GM21786 (cell line): ENCODE results near the gene KREMEN2.

Experiments used
- ATAC-seq: cut with Tn5 transposase; IDR thresholded peaks from one replicate; pipeline ENCODE4 v1.9.1; 2021; ENCODE audit not compliant: unreplicated experiment

The KREMEN2 gene

DNA sequence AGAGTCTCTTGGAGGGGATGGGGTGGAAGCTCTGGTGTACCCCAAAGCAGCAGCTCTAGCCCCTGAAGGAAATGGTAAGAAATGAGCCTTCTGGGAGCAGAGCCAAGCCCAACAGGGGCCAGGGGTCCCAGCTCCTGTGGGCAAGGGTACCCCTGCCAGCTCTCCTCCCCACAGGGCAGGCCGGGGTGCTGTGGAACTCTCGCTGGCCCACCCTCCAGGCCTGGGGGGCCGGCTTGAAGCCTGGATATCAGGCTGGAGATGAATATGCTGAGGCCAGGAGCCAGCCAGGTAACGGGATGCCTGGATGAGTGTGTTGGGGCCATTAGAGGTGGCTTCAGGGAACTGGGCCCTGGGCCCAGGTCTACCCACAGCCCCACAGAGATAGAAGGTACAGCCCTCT is 36.5 kb downstream of the KREMEN2 start:
- ATAC-seq = no peak

- no peak for ATAC-seq
Observed at GRCh38 chr16:3001316-3001715, 37.2 kb downstream of the KREMEN2 start.

DNA sequence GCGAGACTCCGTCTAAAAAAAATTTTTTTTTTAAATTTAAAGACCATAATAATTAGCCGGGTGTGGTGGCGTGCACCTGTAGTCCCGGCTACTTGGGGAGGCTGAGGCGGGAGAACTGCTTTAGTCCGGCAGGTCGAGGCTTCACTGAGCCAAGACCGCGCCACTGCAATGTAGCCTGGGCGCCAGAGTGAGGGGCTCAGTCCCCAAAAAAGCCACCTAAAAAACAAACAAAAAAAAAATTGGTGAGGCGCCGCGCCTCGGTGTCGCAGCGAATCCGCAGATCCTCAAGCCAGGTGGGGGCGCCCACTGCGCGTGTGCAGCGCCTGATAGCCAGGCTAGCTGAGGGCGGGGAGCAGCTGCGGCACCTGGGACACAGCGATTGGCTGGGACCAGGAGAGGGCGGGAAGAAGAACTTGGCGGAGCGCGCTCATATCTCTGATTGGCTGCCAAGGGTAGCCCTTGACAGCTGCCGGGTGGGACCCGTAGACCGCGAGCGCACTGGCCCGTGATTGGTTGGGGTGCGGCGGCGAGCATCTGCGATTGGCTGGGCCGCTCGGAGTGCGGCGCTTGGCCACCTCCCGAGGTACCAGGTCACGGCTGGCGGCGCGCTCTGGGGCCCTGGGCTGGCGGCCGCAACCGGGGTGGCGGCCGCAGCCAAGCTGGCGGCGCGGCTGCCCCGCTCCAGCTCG is 39.7 kb downstream of the KREMEN2 start:
- ATAC-seq = peak; percentile 98

GRCh38 chr16:3004319-3004718 is 40.2 kb downstream of the KREMEN2 start:
- no peak for ATAC-seq

- no peak for ATAC-seq
Observed at GRCh38 chr16:3004781-3005284, 40.8 kb downstream of the KREMEN2 start.

- no peak for ATAC-seq
Observed at GRCh38 chr16:3007059-3007956, 43.2 kb downstream of the KREMEN2 start.

GRCh38 chr16:3007957-3008689 is 44.0 kb downstream of the KREMEN2 start:
- no peak for ATAC-seq

DNA sequence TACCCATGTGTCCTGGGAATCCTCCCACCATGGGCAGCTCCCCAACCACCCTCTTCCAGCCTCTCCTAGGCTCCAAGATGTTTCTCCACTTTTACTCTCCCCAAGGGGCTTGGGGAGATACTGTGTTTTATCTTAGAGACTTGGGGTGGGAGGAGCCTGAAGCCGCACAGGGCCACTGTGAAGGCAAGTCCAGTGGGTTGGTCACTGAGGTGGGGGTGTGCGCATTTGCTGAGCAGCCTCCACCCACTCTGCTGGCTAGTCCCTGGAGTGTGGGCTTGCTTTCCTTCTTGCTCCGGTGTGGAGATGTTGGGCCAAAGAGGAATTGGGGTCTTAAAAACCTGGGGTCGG is 44.6 kb downstream of the KREMEN2 start:
- no peak for ATAC-seq

DNA sequence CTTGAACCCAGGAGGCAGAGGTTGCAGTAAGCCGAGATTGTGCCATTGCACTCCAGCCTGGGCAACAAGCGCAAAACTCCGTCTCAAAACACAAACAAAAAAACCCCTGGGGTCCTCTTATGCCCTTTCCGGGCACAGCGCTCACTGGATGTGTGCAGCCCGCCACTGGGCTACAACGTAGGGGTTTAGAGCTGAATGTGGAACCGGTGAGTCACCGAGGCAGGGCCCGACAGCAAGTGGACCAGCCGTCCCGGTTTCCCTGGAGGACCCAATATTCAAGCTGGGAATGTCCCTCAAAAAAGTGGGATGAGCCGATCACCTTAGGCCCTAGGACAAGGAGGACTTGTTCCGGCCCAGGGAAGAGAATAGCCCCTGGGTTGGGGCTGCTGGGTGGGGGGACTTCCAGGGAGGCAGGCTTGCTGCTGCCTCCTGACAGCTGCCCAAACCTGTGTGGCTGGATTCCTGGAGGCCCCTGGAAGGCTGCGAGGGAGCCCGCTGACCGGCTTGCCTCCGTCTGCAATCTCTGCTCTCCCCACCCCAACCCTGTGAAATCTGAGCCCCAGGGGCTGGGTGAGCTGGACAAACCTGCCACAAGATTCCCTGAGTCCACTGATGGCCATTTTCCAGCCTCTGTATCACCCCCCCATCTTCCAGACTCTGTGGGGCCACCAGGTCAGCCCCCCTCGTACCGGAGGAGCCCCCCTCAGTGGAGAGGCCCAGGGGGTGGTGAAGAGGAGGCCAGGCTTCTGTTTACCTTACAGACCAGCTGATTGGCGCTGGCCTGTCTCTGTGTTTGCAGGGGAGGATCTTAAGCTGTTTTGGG is 45.7 kb downstream of the KREMEN2 start:
- ATAC-seq = no peak

DNA sequence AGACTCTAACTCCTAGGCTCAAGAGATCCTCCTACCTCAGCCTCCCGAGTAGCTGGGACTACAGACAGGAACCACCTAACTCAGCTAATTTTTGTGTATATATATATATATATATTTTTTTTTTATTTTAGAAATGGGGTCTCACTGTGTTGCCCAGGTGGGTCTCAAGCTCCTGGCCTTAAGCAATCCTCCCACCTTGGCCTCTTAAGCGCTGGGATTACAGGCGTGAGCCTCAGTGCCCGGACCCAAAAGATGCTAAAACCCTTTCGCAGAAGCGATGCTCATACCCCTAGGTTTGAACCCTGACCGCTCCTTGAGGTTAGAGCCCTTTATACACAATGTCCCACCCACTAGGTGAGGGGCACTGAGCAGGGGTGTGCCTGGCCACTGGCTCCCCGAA is 46.4 kb downstream of the KREMEN2 start:
- ATAC-seq = no peak

DNA sequence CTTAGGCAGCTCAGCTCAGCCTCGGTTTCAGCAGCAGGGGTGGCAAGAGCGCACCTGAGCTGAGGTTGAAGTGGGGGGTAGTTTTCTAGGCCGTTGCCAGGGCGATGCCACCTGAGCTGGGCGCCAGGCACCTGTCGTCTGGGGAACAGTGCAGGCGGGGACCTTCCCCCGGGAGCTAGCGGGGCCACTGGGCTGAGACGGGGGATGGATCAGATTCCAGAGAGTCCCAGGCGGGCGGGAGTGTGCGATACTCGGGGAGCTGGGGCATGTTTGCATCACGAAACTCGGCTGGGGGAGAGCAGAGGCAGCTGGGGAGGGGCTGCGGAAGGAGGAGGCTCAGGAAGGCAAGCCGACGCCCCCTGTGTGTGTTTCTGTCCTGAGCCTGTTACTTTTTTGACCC is 48.2 kb downstream of the KREMEN2 start:
- ATAC-seq = no peak

DNA sequence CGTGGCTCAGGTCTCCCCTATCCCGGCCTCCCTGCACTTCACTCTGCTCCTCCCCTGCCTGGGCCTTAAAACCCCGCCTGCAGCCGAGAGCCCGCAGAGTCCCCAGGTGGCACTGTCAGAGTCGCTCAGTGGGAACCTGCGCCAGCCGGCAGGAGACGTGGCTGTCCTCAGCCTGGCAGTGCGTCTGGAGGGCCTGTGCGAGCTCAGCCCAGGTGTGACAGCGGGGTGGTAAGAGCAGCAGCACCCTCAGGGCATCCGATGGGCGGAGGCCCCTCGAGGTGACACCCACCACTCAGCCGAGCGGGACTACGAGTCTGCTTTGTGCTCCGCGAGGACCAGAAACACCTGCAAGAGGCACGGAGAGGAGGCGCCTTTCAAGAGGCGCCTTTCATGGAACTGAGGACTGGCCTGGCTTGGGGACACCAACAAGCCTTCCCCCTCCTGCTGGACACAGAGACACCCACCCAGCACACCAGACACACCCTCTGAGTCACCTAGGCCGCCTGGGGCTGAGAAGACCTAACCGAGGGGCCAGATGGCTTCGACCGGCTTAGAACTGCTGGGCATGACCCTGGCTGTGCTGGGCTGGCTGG is 48.8 kb downstream of the KREMEN2 start, which contains the start of gene CLDN9:
Gene CLDN9, plus strand, starts transcription at position 96 of the 593 bp plus-strand sequence. Its CDS starts 440 bp downstream, at position 536.
- no peak for ATAC-seq

DNA sequence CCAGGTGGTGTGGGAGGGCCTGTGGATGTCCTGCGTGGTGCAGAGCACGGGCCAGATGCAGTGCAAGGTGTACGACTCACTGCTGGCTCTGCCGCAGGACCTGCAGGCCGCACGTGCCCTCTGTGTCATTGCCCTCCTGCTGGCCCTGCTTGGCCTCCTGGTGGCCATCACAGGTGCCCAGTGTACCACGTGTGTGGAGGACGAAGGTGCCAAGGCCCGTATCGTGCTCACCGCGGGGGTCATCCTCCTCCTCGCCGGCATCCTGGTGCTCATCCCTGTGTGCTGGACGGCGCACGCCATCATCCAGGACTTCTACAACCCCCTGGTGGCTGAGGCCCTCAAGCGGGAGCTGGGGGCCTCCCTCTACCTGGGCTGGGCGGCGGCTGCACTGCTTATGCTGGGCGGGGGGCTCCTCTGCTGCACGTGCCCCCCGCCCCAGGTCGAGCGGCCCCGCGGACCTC is 49.4 kb downstream of the KREMEN2 start:
- no peak for ATAC-seq

DNA sequence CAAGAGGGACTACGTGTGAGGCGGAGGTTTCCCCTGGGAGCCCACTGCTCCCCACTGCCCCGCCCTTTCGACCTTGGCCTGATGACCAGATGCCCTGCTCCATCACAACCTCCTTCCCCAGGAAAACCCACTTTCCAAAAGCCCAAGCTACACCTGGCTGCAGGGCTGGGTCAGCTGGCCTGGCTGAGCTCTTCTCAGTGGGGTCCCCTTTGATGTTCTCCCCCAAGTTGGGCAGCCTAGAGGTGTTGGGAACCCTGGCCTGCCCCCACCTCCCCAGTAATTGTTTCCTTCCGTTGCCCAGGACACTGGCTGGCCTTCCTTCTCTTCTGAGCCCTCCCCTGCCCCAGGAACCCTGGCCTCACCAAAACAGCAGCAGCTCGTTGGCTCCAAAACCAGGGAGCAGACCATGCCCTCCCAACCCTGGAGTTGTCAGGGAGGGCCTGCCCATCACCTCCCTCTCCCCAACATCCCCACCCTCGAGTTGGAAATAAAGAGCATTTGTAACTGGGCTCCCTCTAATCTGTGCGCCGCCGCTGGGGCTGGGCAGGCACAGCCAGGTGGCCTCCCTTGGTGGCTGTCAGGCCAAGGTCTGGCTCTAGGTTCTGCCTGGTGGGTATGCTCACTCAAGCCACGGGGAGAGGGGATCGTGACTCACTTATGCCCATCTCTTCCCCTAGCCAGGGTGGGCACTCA is 50.1 kb downstream of the KREMEN2 start:
- ATAC-seq = no peak

DNA sequence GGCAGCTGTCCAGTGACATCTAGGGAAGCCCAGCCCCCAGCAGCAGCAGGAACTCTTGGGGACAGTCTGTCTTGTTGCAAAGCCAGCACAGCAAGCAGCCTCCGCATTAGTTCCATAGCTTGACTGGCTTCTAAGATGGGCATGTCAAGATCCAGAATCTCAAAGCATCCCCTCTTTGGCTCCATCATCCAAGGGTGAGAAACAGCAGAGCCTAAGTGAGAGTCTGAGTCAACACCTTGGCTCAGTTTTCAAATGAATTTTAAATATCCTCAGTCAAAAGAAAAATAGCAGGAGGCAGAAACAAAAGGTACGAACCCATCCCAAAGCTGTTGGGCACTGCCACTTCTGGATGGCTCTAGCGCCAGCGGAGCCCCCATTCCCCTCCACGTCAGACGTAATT is 50.9 kb downstream of the KREMEN2 start:
- no peak for ATAC-seq

DNA sequence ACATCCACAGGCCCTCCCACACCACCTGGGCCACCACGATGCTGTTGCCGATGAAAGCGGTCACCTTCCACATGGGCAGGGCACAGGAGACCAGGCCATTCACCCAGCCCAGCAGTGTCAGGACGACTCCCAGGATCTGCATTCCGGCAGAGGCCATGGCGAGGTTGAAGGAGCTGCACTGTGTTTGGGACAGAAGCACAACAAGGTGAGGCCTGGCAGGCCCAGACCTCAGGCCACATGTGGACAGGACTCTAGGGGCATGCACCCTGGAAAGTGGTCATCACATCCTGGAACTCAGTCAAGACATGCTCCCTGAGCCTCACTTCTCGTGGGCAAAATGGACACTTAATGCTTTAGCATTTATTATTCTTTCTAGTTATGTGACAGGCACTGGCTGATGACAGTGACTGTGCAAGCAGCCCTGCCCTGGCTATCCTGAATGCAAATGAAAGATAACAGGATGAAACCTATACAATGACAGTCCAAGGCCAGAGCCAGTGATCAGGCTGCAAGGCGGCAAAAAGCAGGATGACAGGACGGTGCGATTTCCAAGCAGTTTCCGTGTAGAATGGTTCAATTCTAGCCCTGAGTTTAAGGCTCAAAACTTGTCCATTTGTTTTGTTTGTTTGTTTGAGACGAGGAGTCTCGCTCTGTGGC is 51.9 kb downstream of the KREMEN2 start:
- ATAC-seq = no peak

- ATAC-seq = no peak
Observed at GRCh38 chr16:3017344-3017743, 53.3 kb downstream of the KREMEN2 start.
